IMR-90 (cell line): ENCODE results near the gene SAMD10. TPM values are rescaled to one million over a fixed set of nuclear protein-coding genes. Genes with fewer than 3 reads are reported as not detected.

Experiments used
- ATAC-seq: fragments of 200-7000 bp; cut with Tn5 transposase; 2 replicates; pipeline ENCODE4 v1.9.1; 2020; ENCODE audit warnings: low read depth, mild to moderate bottlenecking, moderate library complexity
- BruUV-seq: library from RNA; stranded (reverse); fragments of 400-500 nt; replicated peaks from 2 replicates; lab custom pipeline; 2021; lab: Mats Ljungman, UMichigan
- CTCF ChIA-PET: fragments of 300-600 bp; formaldehyde crosslinking; extraction: SDS; loops from one replicate; lab custom pipeline; 2021; ENCODE audit warnings: antibody characterized with exemption; lab: Yijun Ruan, JAX
- POLR2A ChIA-PET: fragments of 300-600 bp; sonication (Branson Sonifier 250); formaldehyde crosslinking; loops from one replicate; lab custom pipeline; 2022; ENCODE audit warnings: antibody characterized with exemption; ENCODE audit not compliant: unreplicated experiment; lab: Charles Lee
- DNase-seq: peaks from one replicate; pipeline ENCODE4 v3.0.0; 2013
- H2AFZ ChIP-seq: replicated peaks from 2 replicates; pipeline ENCODE3; 2013; ENCODE audit warnings: low read length, mild to moderate bottlenecking; ENCODE audit not compliant: poor library complexity
- H2AK5ac ChIP-seq: 2 replicates; pipeline ENCODE4 v1.6.1; 2013; ENCODE audit warnings: low read depth, low read length, inconsistent platforms
- H2AK9ac ChIP-seq: replicated peaks from 2 replicates; pipeline ENCODE3; 2013; ENCODE audit warnings: mild to moderate bottlenecking, low read depth, low read length, moderate library complexity; ENCODE audit not compliant: poor library complexity
- H2BK120ac ChIP-seq: 2 replicates; pipeline ENCODE4 v1.6.1; 2013; ENCODE audit warnings: low read depth, low read length, inconsistent platforms
- H2BK15ac ChIP-seq: 3 replicates; pipeline ENCODE4 v1.6.1; 2013; ENCODE audit warnings: low read depth, low read length, inconsistent platforms
- H2BK20ac ChIP-seq: 2 replicates; pipeline ENCODE4 v1.6.1; 2013; ENCODE audit warnings: low read depth, mild to moderate bottlenecking, inconsistent platforms, low read length, moderate library complexity
- H2BK5ac ChIP-seq: 2 replicates; pipeline ENCODE4 v1.6.1; 2013; ENCODE audit warnings: mild to moderate bottlenecking, low read depth, low read length, inconsistent platforms; ENCODE audit not compliant: poor library complexity, severe bottlenecking
- H3K14ac ChIP-seq: replicated peaks from 2 replicates; pipeline ENCODE4 v1.6.1; 2013; ENCODE audit warnings: low read depth, low read length, inconsistent platforms
- H3K18ac ChIP-seq: 2 replicates; pipeline ENCODE4 v1.6.1; 2013; ENCODE audit warnings: low read depth, low read length, control low read depth
- H3K23ac ChIP-seq: 2 replicates; pipeline ENCODE4 v1.6.1; 2013; ENCODE audit warnings: low read depth, low read length, inconsistent platforms
- H3K27ac ChIP-seq: 2 replicates; pipeline ENCODE4 v1.5.1; 2013; ENCODE audit warnings: mild to moderate bottlenecking, control low read depth, low read length; ENCODE audit not compliant: insufficient read depth
- H3K27me3 ChIP-seq: 2 replicates; pipeline ENCODE4 v1.6.1; 2013; ENCODE audit warnings: low read length; ENCODE audit not compliant: control insufficient read depth, insufficient read depth
- H3K36me3 ChIP-seq: 2 replicates; pipeline ENCODE4 v1.6.1; 2013; ENCODE audit warnings: low read length, mixed read lengths; ENCODE audit not compliant: control insufficient read depth, insufficient read depth
- H3K4ac ChIP-seq: 2 replicates; pipeline ENCODE4 v1.6.1; 2013; ENCODE audit warnings: low read depth, low read length, inconsistent platforms
- H3K4me1 ChIP-seq: 2 replicates; pipeline ENCODE4 v1.6.1; 2013; ENCODE audit warnings: low read length, mixed read lengths; ENCODE audit not compliant: control insufficient read depth, insufficient read depth
- H3K4me2 ChIP-seq: 2 replicates; pipeline ENCODE4 v1.6.1; 2013; ENCODE audit warnings: low read depth, mild to moderate bottlenecking, control low read depth, low read length, moderate library complexity
- H3K4me3 ChIP-seq: 2 replicates; pipeline ENCODE4 v1.5.1; 2013; ENCODE audit warnings: low read depth, mild to moderate bottlenecking, control low read depth, low read length, moderate library complexity; ENCODE audit not compliant: insufficient read depth
- H3K56ac ChIP-seq: 2 replicates; pipeline ENCODE4 v1.6.1; 2013; ENCODE audit warnings: low read length, inconsistent platforms; ENCODE audit not compliant: insufficient read depth; ENCODE audit errors: extremely low read depth
- H3K79me1 ChIP-seq, 2 experiments: 2 replicates each; pipeline ENCODE4 v1.6.1; 2013; ENCODE audit warnings: low read length in 2 of 2, inconsistent platforms in 1 of 2, low read depth in 1 of 2
- H3K9ac ChIP-seq: 2 replicates; pipeline ENCODE4 v1.6.1; 2013; ENCODE audit warnings: low read depth, low read length, control low read depth
- H3K9me1 ChIP-seq: 2 replicates; pipeline ENCODE4 v1.6.1; 2013; ENCODE audit warnings: low read length, inconsistent platforms; ENCODE audit not compliant: insufficient read depth
- H3K9me3 ChIP-seq: 2 replicates; pipeline ENCODE4 v1.6.1; 2013; ENCODE audit warnings: low read length; ENCODE audit not compliant: control insufficient read depth, insufficient read depth
- H4K20me1 ChIP-seq: 2 replicates; pipeline ENCODE4 v1.6.1; 2013; ENCODE audit warnings: low read length, inconsistent platforms; ENCODE audit not compliant: insufficient read depth
- H4K5ac ChIP-seq: 2 replicates; pipeline ENCODE4 v1.6.1; 2013; ENCODE audit warnings: mild to moderate bottlenecking, low read depth, low read length, control low read depth
- H4K8ac ChIP-seq, 2 experiments: 2 replicates each; pipeline ENCODE4 v1.6.1; 2013; ENCODE audit warnings: low read depth in 2 of 2, low read length in 2 of 2, control low read depth in 1 of 2, inconsistent platforms in 1 of 2
- H4K91ac ChIP-seq: 2 replicates; pipeline ENCODE4 v1.6.1; 2013; ENCODE audit warnings: low read depth, low read length, inconsistent platforms; ENCODE audit not compliant: insufficient read depth
- BHLHE40 ChIP-seq: fragments of 150-350 bp; IDR thresholded peaks from 2 replicates; pipeline ENCODE4 v1.6.1; 2016; ENCODE audit warnings: mild to moderate bottlenecking, low read depth, low read length
- CEBPB ChIP-seq: IDR thresholded peaks from 2 replicates; pipeline ENCODE4 v1.6.1; 2012; ENCODE audit warnings: low read depth, low read length, improper control_type of control experiment
- CHD1 ChIP-seq: IDR thresholded peaks from 2 replicates; pipeline ENCODE4 v1.6.1; 2012; ENCODE audit warnings: low read depth, low read length, improper control_type of control experiment
- CTCF ChIP-seq: conservative IDR thresholded peaks from 2 replicates; pipeline ENCODE4 v1.5.1; 2012; ENCODE audit warnings: mild to moderate bottlenecking, low read depth, low read length, improper control_type of control experiment
- ELK1 ChIP-seq: fragments of 150-350 bp; IDR thresholded peaks from 2 replicates; pipeline ENCODE4 v1.6.1; 2016; ENCODE audit warnings: low read depth, mild to moderate bottlenecking, low read length, moderate library complexity, borderline replicate concordance
- FOS ChIP-seq: fragments of 150-350 bp; IDR thresholded peaks from 2 replicates; pipeline ENCODE4 v1.6.1; 2016; ENCODE audit warnings: low read depth, low read length
- MAFK ChIP-seq: IDR thresholded peaks from 2 replicates; pipeline ENCODE4 v1.6.1; 2012; ENCODE audit warnings: low read depth, low read length, improper control_type of control experiment
- MAZ ChIP-seq: IDR thresholded peaks from 2 replicates; pipeline ENCODE4 v1.6.1; 2012; ENCODE audit warnings: low read depth, mild to moderate bottlenecking, low read length, improper control_type of control experiment, moderate library complexity, borderline replicate concordance
- MXI1 ChIP-seq: IDR thresholded peaks from 2 replicates; pipeline ENCODE4 v1.6.1; 2012; ENCODE audit warnings: low read depth, mild to moderate bottlenecking, low read length, moderate library complexity, borderline replicate concordance
- NFE2L2 ChIP-seq: fragments of 150-350 bp; IDR thresholded peaks from 2 replicates; pipeline ENCODE4 v1.6.1; 2016; ENCODE audit warnings: low read depth, mild to moderate bottlenecking, low read length
- POLR2A ChIP-seq: IDR thresholded peaks from 2 replicates; pipeline ENCODE4 v1.6.1; 2012; ENCODE audit warnings: mild to moderate bottlenecking, low read depth, low read length
- RCOR1 ChIP-seq: IDR thresholded peaks from 2 replicates; pipeline ENCODE4 v1.6.1; 2012; ENCODE audit warnings: mild to moderate bottlenecking, low read length, improper control_type of control experiment; ENCODE audit not compliant: insufficient replicate concordance
- RFX5 ChIP-seq: IDR thresholded peaks from 2 replicates; pipeline ENCODE4 v1.8.0; 2012; ENCODE audit warnings: low read depth, mild to moderate bottlenecking, low read length, moderate library complexity
- SMC3 ChIP-seq: fragments of 150-350 bp; IDR thresholded peaks from 2 replicates; pipeline ENCODE4 v1.6.1; 2016; ENCODE audit warnings: low read depth, mild to moderate bottlenecking, antibody characterized with exemption, low read length, moderate library complexity
- USF2 ChIP-seq: fragments of 150-350 bp; IDR thresholded peaks from 2 replicates; pipeline ENCODE4 v1.6.1; 2017; ENCODE audit warnings: mild to moderate bottlenecking, antibody characterized with exemption, low read length, low read depth
- WGBS, 2 experiments: methylation state at CpG; one replicate each; pipeline versions ENCODE4 v1.1.5 to v1.1.7; 2013; ENCODE audit warnings: missing lambda C conversion rate in 2 of 2; ENCODE audit not compliant: insufficient read length in 1 of 2; ENCODE audit errors: extremely low coverage in 2 of 2; 5-methylcytosine and 5-hydroxymethylcytosine counted together
- dilution Hi-C: fragments of 300-500 bp; cut with HindIII; formaldehyde crosslinking; loops from one replicate; pipeline ENCODE4 v1.14.3; 2018; ENCODE audit warnings: low sequenced_read_pairs; ENCODE audit not compliant: unreplicated experiment
- in situ Hi-C: fragments of 300-500 bp; cut with MboI; formaldehyde crosslinking; loops from 3 replicates; pipeline ENCODE4 v1.14.3; 2019; ENCODE audit warnings: low sequenced_read_pairs, inconsistent platforms, mixed read lengths
- intact Hi-C: fragments of 100-400 bp; cut with micrococcal nuclease; formaldehyde crosslinking; loops from 2 replicates; pipeline ENCODE4 v1.10.0; 2022
- polyA plus RNA-seq, 3 experiments: library from polyadenylated mRNA; depleted of rRNA; stranded (reverse); fragments of >200 nt; gene quantifications; 2 replicates each; pipeline ENCODE4 v1.2.3, GENCODE V29; 2012; ENCODE audit warnings: low replicate concordance in 1 of 3
- total RNA-seq: library from RNA; depleted of rRNA; stranded (reverse); fragments of >200 nt; gene quantifications from 2 replicates; pipeline ENCODE4 v1.2.3, GENCODE V29; 2012

The SAMD10 gene
- total and polyA plus RNA-seq, 2 of the 4 experiments (the other 2 are of a cell fraction), result 0.54 to 4.1 TPM

GRCh38 chr20:63941282-63942081, 38.0 kb downstream of the SAMD10 start:
- no peak overlapping the region for H4K8ac ChIP-seq
- H4K20me1 ChIP-seq, result peaks cover 71% of the 10 kb centered on the region
- no peak overlapping the region for H3K14ac ChIP-seq
- peaks cover 56% of the 10 kb centered on the region for H3K36me3 ChIP-seq
- BruUV-seq, result no TSS peak
- H3K79me1 ChIP-seq, result peaks cover 16 to 63% of the 10 kb centered on the region in 2 experiments
- no peak for TF ChIP-seq RFX5
- no peak for TF ChIP-seq CHD1
- TF ChIP-seq BHLHE40, result no peak
- TF ChIP-seq CTCF, result no peak
- TF ChIP-seq POLR2A, result no peak
- no peak for TF ChIP-seq SMC3
- TF ChIP-seq ELK1, result no peak
- TF ChIP-seq MXI1, result no peak
- TF ChIP-seq CEBPB, result no peak
- TF ChIP-seq USF2, result no peak
- no peak for TF ChIP-seq MAFK
- TF ChIP-seq RCOR1, result no peak
- TF ChIP-seq NFE2L2, result no peak
- TF ChIP-seq MAZ, result no peak
- TF ChIP-seq FOS, result no peak
- no peak overlapping the region for H3K56ac ChIP-seq
- POLR2A ChIA-PET, result no interaction called here
- H4K91ac ChIP-seq, result no peak overlapping the region
- in situ Hi-C loops (no loop called here), intact Hi-C loops (no loop called here), dilution Hi-C loops (no loop called here)
- no peak overlapping the region for H2BK5ac ChIP-seq
- H2AK5ac ChIP-seq, result no peak overlapping the region
- no peak overlapping the region for H3K18ac ChIP-seq
- 92% methylated on average over 15 of the region's 39 CpGs; no CpG with 5 or more reads in 1 of the 2 experiments for WGBS, 2 experiments
- no peak overlapping the region for H2BK20ac ChIP-seq
- CTCF ChIA-PET, result no interaction called here
- H3K9ac ChIP-seq, result no peak overlapping the region
- no peaks in the 10 kb centered on the region for H3K9me3 ChIP-seq
- H3K4me3 ChIP-seq, result no peak overlapping the region
- peak overlapping the region; percentile 58 for H2AFZ ChIP-seq
- H2BK15ac ChIP-seq, result no peak overlapping the region
- H3K27ac ChIP-seq, result no peak overlapping the region
- H3K4me2 ChIP-seq, result no peak overlapping the region
- ATAC-seq (no peak), DNase-seq (no peak)
- no peak overlapping the region for H2AK9ac ChIP-seq
- H3K27me3 ChIP-seq, result no peaks in the 10 kb centered on the region
- H4K5ac ChIP-seq, result no peak overlapping the region
- H3K4ac ChIP-seq, result no peak overlapping the region
- no peaks in the 10 kb centered on the region for H3K9me1 ChIP-seq
- H2BK120ac ChIP-seq, result no peak overlapping the region
- no peaks in the 10 kb centered on the region for H3K4me1 ChIP-seq
- no peak overlapping the region for H3K23ac ChIP-seq
